Fibroblast of villous mesenchyme (primary cell): ENCODE data around the gene IPO4. TPM values are rescaled to one million over a fixed set of nuclear protein-coding genes. Genes with fewer than 3 reads are reported as not detected.

ENCODE experiments used
- DNase-seq: peaks from one replicate; pipeline ENCODE4 v3.0.0-alpha.2; 2010; ENCODE audit warnings: low read depth
- H3K4me3 ChIP-seq: 2 replicates; pipeline ENCODE4 v1.5.1; 2011; ENCODE audit warnings: low read depth, mild to moderate bottlenecking, low read length
- total RNA-seq: library from RNA; depleted of rRNA; stranded (reverse); fragments of >200 nt; gene quantifications from 2 replicates; pipeline ENCODE4 v1.2.3, GENCODE V29; 2012
- TF ChIP-seq, protein P1 (sequence below): IDR thresholded peaks from 2 replicates; pipeline ENCODE4 v1.5.1; 2012; ENCODE audit warnings: low read depth, mild to moderate bottlenecking, low read length; ENCODE audit not compliant: insufficient read depth

Gene IPO4
- total RNA-seq, 1 donor: 41.9 TPM

DNA sequence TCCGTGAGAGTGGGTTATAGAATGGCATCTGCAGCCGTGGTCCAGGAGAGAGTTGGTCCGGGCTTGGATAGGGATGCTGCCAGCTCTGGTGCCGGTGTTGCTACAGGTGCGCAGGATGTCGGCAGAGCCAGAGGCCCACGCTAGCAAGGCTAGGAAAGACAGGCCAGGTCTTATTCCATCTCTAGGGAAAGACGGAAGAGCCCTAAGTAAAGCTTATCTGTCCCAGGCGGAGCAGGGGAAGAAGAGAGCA, 53.1 kb downstream of the IPO4 start:
- H3K4me3 ChIP-seq: peak overlapping the region; percentile 68
- TF ChIP-seq, protein P1, sequence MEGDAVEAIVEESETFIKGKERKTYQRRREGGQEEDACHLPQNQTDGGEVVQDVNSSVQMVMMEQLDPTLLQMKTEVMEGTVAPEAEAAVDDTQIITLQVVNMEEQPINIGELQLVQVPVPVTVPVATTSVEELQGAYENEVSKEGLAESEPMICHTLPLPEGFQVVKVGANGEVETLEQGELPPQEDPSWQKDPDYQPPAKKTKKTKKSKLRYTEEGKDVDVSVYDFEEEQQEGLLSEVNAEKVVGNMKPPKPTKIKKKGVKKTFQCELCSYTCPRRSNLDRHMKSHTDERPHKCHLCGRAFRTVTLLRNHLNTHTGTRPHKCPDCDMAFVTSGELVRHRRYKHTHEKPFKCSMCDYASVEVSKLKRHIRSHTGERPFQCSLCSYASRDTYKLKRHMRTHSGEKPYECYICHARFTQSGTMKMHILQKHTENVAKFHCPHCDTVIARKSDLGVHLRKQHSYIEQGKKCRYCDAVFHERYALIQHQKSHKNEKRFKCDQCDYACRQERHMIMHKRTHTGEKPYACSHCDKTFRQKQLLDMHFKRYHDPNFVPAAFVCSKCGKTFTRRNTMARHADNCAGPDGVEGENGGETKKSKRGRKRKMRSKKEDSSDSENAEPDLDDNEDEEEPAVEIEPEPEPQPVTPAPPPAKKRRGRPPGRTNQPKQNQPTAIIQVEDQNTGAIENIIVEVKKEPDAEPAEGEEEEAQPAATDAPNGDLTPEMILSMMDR: no peak
- DNase-seq: no peak

DNA sequence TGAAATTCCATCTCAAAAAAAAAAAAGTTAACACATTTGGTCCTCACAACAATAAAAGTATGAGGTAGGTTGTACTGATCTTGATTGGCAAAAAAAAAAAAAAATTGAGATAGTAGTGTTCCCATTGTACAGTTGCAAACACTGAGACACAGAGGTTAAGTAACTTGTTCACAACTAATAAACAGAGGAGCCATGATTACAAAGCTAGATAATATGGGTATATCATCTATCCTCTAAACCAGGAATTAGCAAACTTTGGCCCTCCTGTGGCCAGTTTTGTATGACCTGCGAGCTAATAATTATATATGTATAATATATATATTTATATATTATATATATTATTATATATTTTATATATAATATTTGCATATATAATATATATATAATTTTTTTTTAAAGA, 54.9 kb downstream of the IPO4 start:
- H3K4me3 ChIP-seq: no peak overlapping the region
- DNase-seq: no peak
- TF ChIP-seq, protein P1: no peak

- TF ChIP-seq, protein P1: no peak
- DNase-seq: no peak
- H3K4me3 ChIP-seq: no peak overlapping the region
Observed at GRCh38 chr14:24132976-24133375, 55.6 kb downstream of the IPO4 start.

DNA sequence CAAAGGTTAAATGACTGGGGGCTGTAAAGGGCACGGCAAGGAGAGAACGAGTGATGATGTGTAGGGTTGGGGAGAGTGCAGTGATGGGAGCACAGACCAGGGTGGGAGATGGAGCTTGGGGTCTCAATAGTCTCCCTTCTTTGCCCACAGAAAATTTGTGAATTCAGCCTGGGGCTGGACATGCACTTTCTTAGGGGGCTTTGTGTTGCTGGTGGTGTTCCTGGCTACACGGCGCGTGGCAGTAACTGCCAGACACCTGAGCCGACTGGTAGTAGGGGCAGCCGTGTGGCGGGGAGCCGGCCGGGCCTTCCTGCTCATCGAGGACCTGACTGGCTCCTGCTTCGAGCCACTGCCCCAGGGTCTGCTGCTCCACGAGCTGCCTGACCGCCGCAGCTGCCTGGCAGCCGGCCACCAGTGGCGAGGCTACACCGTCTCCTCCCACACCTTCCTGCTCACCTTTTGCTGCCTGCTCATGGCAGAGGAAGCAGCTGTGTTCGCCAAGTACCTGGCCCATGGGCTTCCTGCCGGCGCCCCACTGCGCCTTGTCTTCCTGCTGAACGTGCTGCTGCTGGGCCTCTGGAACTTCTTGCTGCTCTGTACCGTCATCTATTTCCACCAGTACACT, 56.4 kb downstream of the IPO4 start:
- TF ChIP-seq, protein P1: no peak
- H3K4me3 ChIP-seq: no peak overlapping the region
- no peak for DNase-seq

- TF ChIP-seq, protein P1: no peak
- no peak overlapping the region for H3K4me3 ChIP-seq
- no peak for DNase-seq
Observed at GRCh38 chr14:24131549-24131966, 57.1 kb downstream of the IPO4 start.

- TF ChIP-seq, protein P1: no peak
- DNase-seq: no peak
- no peak overlapping the region for H3K4me3 ChIP-seq
Observed at GRCh38 chr14:24130717-24131548, 57.7 kb downstream of the IPO4 start.
